Thyroid gland (tissue), 4 donors: ENCODE measurements around the gene UNKL. TPM values are rescaled to one million over a fixed set of nuclear protein-coding genes. Genes with fewer than 3 reads are reported as not detected.
A peak's percentile ranks its signal among the peaks of the same experiment; 100 is the strongest.

Experiments
- DNase-seq, 2 donors: peaks; one replicate each; pipeline ENCODE4 v3.0.0-alpha.2; 2019
- H3K27ac ChIP-seq, 3 donors: fragments of 200-600 bp; sonication (generic); 1 replicate in 2 of 3; 2 replicates in 1 of 3; pipeline ENCODE4 v1.5.1; 2016 to 2019; ENCODE audit warnings: mild to moderate bottlenecking in 1 of 3, moderate library complexity in 1 of 3
- H3K27me3 ChIP-seq: fragments of 200-600 bp; sonication (generic); one replicate; pipeline ENCODE4 v1.5.1; 2019
- H3K36me3 ChIP-seq, 2 donors: fragments of 200-600 bp; sonication (generic); one replicate each; pipeline ENCODE4 v1.5.1; 2016 to 2019
- H3K4me1 ChIP-seq, 2 donors: fragments of 200-600 bp; sonication (generic); one replicate each; pipeline ENCODE4 v1.5.1; 2017 to 2019
- H3K4me3 ChIP-seq, 3 donors: fragments of 200-600 bp; sonication (generic); replicated peaks in 1 of 3; 1 replicate in 2 of 3; 2 replicates in 1 of 3; pipeline ENCODE4 v1.5.1; 2016; ENCODE audit warnings: mild to moderate bottlenecking in 1 of 3
- H3K9me3 ChIP-seq: fragments of 200-600 bp; sonication (generic); one replicate; pipeline ENCODE4 v1.5.1; 2017
- POLR2A ChIP-seq, 2 donors: fragments of 450-650 bp; IDR thresholded peaks; one replicate each; pipeline ENCODE4 v1.6.1; 2017; ENCODE audit warnings: antibody characterized with exemption in 2 of 2, mild to moderate bottlenecking in 2 of 2, moderate library complexity in 1 of 2
- WGBS, 2 donors: methylation state at CpG; one replicate each; pipeline ENCODE4 v1.1.5; 2017; 5-methylcytosine and 5-hydroxymethylcytosine counted together
- intact Hi-C: fragments of 100-400 bp; cut with DNase I; formaldehyde crosslinking; loops from one replicate; pipeline ENCODE4 v1.15.1; 2023
- total RNA-seq, 4 donors: library from RNA; depleted of rRNA; stranded (reverse); fragments of >200 nt; gene quantifications; one replicate each; pipeline ENCODE4 v1.2.3, GENCODE V29; 2016
- TF ChIP-seq, protein P1 (sequence below), 6 experiments: fragments of 200-600 bp in 3 of 6; fragments of 450-650 bp in 3 of 6; sonication (generic) in 3 of 6; IDR thresholded peaks; one replicate each; pipeline ENCODE4 v1.5.1; 2016 to 2019; ENCODE audit warnings: antibody characterized with exemption in 6 of 6, mild to moderate bottlenecking in 2 of 6, inconsistent platforms in 1 of 6, moderate library complexity in 1 of 6

UNKL gene
- total RNA-seq, 4 donors from 2014 or later, result 26.2 to 46.9 (median 31.3) TPM

DNA sequence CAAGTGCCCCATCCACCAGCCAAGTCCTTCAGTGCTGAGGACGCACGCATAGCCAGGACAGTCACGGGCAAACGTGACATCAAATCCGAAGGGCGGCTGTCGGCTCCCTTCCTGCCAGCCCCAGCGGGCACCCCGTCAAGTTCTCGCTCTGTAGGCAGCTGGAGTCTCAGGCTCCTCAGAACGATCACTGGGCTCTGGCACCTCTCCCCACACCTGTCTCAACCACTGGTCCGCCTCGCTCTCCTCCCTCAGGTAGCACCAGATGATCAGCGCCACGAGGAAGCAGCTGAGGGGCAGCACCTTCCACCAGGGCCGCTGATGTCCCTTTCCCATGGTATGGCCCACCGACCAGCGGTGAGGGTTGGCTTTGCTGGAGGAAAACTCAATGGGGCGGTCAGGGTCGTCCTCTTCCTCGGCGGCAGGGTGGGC lies 5.6 kb upstream of the UNKL start:
- peak overlapping the region; percentile 60 to 91 (median 73) for H3K4me3 ChIP-seq
- WGBS, 2 donors, result 1 to 3% methylated on average over 8 to 11 of the region's 22 CpGs
- no peaks in the 10 kb centered on the region for H3K27me3 ChIP-seq
- no peak for DNase-seq
- H3K4me1 ChIP-seq, result peaks cover 8 to 22% of the 10 kb centered on the region in 2 donors
- H3K27ac ChIP-seq, result peak overlapping the region; percentile 30 to 92 (median 89)
- no peaks in the 10 kb centered on the region for H3K36me3 ChIP-seq
- no peaks in the 10 kb centered on the region for H3K9me3 ChIP-seq
- TF ChIP-seq, protein P1, sequence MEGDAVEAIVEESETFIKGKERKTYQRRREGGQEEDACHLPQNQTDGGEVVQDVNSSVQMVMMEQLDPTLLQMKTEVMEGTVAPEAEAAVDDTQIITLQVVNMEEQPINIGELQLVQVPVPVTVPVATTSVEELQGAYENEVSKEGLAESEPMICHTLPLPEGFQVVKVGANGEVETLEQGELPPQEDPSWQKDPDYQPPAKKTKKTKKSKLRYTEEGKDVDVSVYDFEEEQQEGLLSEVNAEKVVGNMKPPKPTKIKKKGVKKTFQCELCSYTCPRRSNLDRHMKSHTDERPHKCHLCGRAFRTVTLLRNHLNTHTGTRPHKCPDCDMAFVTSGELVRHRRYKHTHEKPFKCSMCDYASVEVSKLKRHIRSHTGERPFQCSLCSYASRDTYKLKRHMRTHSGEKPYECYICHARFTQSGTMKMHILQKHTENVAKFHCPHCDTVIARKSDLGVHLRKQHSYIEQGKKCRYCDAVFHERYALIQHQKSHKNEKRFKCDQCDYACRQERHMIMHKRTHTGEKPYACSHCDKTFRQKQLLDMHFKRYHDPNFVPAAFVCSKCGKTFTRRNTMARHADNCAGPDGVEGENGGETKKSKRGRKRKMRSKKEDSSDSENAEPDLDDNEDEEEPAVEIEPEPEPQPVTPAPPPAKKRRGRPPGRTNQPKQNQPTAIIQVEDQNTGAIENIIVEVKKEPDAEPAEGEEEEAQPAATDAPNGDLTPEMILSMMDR (IDR thresholded peaks at IDR 0.05), result no peak
- no peak for TF ChIP-seq POLR2A (IDR thresholded peaks at IDR 0.05)
- intact Hi-C loops, result no loop called here

DNA sequence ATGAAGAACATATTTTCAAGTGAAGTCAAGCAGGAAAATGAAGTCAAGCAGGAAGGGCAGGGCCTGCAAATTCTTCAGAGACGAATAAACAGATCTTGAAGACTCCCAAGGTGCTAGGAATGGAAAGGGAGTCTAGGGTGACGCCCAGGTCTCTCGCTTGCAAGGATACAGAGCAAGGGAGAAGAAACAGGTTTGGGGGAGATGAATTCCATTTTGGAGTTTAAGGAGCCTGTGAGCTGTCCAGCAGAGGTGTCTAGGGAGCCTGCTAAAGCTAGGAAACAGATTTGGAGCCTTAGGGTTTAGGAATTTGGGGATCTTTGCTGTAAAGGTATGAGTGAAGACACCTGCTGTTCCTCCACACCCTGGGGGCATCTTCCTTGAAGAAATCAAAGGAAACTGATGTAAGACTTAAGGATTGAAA lies 2.0 kb upstream of the UNKL start:
- TF ChIP-seq, protein P1 (IDR thresholded peaks at IDR 0.05), result no peak
- no peak for TF ChIP-seq POLR2A (IDR thresholded peaks at IDR 0.05)
- no peak for DNase-seq
- Histone ChIP-seq H3K27me3 (no peaks in the 10 kb centered on the region), H3K27ac (no peak overlapping the region), H3K9me3 (no peaks in the 10 kb centered on the region), H3K4me3 (no peak overlapping the region), H3K4me1 (peaks cover 8 to 16% of the 10 kb centered on the region in 2 donors), H3K36me3 (no peaks in the 10 kb centered on the region)
- 64 to 77% methylated on average over 3 of the region's 3 CpGs for WGBS, 2 donors
- intact Hi-C loops, result no loop called here

DNA sequence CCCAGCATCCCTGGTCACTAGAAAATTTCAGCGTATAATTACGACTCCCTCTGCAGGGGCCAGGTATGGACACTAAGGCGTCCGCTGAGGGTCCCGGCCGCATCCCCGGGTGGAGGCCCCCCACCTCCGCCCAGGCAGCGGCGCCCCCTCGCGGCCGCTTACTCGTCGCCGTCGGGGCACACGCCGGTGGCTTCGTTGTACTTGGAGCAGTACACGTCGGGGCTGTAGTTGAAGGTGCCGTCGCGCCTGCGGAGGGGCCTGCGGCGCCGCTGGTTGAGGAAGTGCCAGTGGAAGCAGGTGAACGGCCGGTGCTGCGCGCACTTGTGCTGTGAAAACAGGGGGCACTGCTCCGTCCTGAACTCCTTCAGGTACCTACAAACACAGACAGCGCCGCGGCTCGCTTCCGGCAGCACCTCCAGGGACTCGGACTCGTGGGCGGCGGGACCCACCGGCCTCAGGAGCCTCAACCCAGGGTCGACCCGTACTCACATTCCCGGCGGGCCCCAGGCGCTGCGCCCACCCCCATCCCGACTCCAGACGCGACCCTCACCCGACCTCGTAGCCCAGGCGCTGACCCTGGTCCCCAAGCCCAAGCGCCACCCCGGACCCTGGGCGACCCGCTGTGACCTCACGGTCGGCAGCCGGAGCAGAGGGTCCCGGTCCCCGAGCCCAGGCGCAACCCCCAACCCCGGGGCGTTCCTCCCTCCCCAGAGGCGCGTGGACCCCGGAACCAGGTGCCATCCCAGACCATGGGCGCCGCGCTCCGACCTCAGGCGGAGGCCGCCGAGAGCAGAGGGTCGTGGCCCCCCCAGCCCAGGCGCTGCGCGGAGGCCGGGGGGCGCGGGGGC lies 596 bp downstream of the UNKL start:
- Histone ChIP-seq H3K4me3 (peak overlapping the region; percentile 87 to 98 (median 98)), H3K27ac (peak overlapping the region in 2 of 3 donors; percentile 66 to 78), H3K27me3 (no peaks in the 10 kb centered on the region), H3K4me1 (peaks cover 0 to 5% of the 10 kb centered on the region in 2 donors), H3K9me3 (no peaks in the 10 kb centered on the region), H3K36me3 (no peaks in the 10 kb centered on the region)
- WGBS, 2 donors, result 3 to 14% methylated on average over 16 to 25 of the region's 85 CpGs
- intact Hi-C loops, result loop anchor here (5.0 kb wide), 1 partner anchor 63 kb away; the partner anchor contains the start of gene CLCN7
- TF ChIP-seq, protein P1 (IDR thresholded peaks at IDR 0.05), result peak in 4 of 6 experiments; percentile 30 to 61 (median 34)
- TF ChIP-seq POLR2A (IDR thresholded peaks at IDR 0.05), result no peak
- peak; percentile 67 to 69 for DNase-seq

DNA sequence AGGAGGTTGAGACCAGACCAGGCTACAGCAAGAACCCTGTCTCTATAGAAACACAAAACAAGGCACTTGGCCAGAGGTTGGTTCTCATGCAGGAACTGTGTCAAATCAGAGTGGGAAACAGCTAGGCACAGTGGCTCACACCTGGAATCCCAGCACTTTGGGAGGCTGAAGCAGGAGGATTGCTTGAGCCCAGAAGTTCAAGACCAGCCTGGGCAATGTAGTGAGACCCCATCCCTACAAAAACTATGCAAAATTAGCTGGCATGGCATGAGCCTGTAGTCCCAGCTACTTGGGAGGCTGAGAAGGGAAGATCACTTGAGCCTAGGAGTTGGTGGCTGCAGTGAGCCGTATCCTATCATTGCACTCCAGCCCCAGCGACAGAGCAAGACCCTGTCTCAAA lies 1.7 kb downstream of the UNKL start:
- no peak for DNase-seq
- Histone ChIP-seq H3K4me3 (no peak overlapping the region), H3K27me3 (no peaks in the 10 kb centered on the region), H3K27ac (no peak overlapping the region), H3K9me3 (no peaks in the 10 kb centered on the region), H3K36me3 (no peaks in the 10 kb centered on the region), H3K4me1 (peaks cover 9 to 13% of the 10 kb centered on the region in 2 donors)
- 75 to 79% methylated on average over 2 of the region's 2 CpGs for WGBS, 2 donors
- TF ChIP-seq POLR2A (IDR thresholded peaks at IDR 0.05), result no peak
- TF ChIP-seq, protein P1 (IDR thresholded peaks at IDR 0.05), result no peak
- intact Hi-C loops, result loop anchor here (5.0 kb wide), 1 partner anchor 64 kb away; the partner anchor contains the start of gene CLCN7
